ENCODE measurements around the gene PLCH2.

GRCh38 chr1:2516124-2516523 is 40.0 kb downstream of the PLCH2 start:
- TF ChIP-seq, protein P1, sequence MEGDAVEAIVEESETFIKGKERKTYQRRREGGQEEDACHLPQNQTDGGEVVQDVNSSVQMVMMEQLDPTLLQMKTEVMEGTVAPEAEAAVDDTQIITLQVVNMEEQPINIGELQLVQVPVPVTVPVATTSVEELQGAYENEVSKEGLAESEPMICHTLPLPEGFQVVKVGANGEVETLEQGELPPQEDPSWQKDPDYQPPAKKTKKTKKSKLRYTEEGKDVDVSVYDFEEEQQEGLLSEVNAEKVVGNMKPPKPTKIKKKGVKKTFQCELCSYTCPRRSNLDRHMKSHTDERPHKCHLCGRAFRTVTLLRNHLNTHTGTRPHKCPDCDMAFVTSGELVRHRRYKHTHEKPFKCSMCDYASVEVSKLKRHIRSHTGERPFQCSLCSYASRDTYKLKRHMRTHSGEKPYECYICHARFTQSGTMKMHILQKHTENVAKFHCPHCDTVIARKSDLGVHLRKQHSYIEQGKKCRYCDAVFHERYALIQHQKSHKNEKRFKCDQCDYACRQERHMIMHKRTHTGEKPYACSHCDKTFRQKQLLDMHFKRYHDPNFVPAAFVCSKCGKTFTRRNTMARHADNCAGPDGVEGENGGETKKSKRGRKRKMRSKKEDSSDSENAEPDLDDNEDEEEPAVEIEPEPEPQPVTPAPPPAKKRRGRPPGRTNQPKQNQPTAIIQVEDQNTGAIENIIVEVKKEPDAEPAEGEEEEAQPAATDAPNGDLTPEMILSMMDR (IDR thresholded peaks at IDR 0.05), result no peak
- no peak for TF ChIP-seq EZH2 (IDR thresholded peaks at IDR 0.05; ENCODE audit: borderline replicate concordance, insufficient read depth, low read depth, low read length, poor library complexity, severe bottlenecking)

Measured in B cell (primary cell).